IMR-90 (cell line): ENCODE data around the gene SYT8. TPM values are rescaled to one million over a fixed set of nuclear protein-coding genes. Genes with fewer than 3 reads are reported as not detected.

ENCODE experiments used
- ATAC-seq: fragments of 200-7000 bp; cut with Tn5 transposase; 2 replicates; pipeline ENCODE4 v1.9.1; 2020; ENCODE audit warnings: low read depth, mild to moderate bottlenecking, moderate library complexity
- BruUV-seq: library from RNA; stranded (reverse); fragments of 400-500 nt; replicated peaks from 2 replicates; lab custom pipeline; 2021; lab: Mats Ljungman, UMichigan
- CTCF ChIA-PET: fragments of 300-600 bp; formaldehyde crosslinking; extraction: SDS; loops from one replicate; lab custom pipeline; 2021; ENCODE audit warnings: antibody characterized with exemption; lab: Yijun Ruan, JAX
- POLR2A ChIA-PET: fragments of 300-600 bp; sonication (Branson Sonifier 250); formaldehyde crosslinking; loops from one replicate; lab custom pipeline; 2022; ENCODE audit warnings: antibody characterized with exemption; ENCODE audit not compliant: unreplicated experiment; lab: Charles Lee
- DNase-seq: peaks from one replicate; pipeline ENCODE4 v3.0.0; 2013
- H2AFZ ChIP-seq: replicated peaks from 2 replicates; pipeline ENCODE3; 2013; ENCODE audit warnings: low read length, mild to moderate bottlenecking; ENCODE audit not compliant: poor library complexity
- H2AK5ac ChIP-seq: 2 replicates; pipeline ENCODE4 v1.6.1; 2013; ENCODE audit warnings: low read depth, low read length, inconsistent platforms
- H2AK9ac ChIP-seq: replicated peaks from 2 replicates; pipeline ENCODE3; 2013; ENCODE audit warnings: mild to moderate bottlenecking, low read depth, low read length, moderate library complexity; ENCODE audit not compliant: poor library complexity
- H2BK120ac ChIP-seq: 2 replicates; pipeline ENCODE4 v1.6.1; 2013; ENCODE audit warnings: low read depth, low read length, inconsistent platforms
- H2BK15ac ChIP-seq: 3 replicates; pipeline ENCODE4 v1.6.1; 2013; ENCODE audit warnings: low read depth, low read length, inconsistent platforms
- H2BK20ac ChIP-seq: 2 replicates; pipeline ENCODE4 v1.6.1; 2013; ENCODE audit warnings: low read depth, mild to moderate bottlenecking, inconsistent platforms, low read length, moderate library complexity
- H2BK5ac ChIP-seq: 2 replicates; pipeline ENCODE4 v1.6.1; 2013; ENCODE audit warnings: mild to moderate bottlenecking, low read depth, low read length, inconsistent platforms; ENCODE audit not compliant: poor library complexity, severe bottlenecking
- H3K14ac ChIP-seq: replicated peaks from 2 replicates; pipeline ENCODE4 v1.6.1; 2013; ENCODE audit warnings: low read depth, low read length, inconsistent platforms
- H3K18ac ChIP-seq: 2 replicates; pipeline ENCODE4 v1.6.1; 2013; ENCODE audit warnings: low read depth, low read length, control low read depth
- H3K23ac ChIP-seq: 2 replicates; pipeline ENCODE4 v1.6.1; 2013; ENCODE audit warnings: low read depth, low read length, inconsistent platforms
- H3K27ac ChIP-seq: 2 replicates; pipeline ENCODE4 v1.5.1; 2013; ENCODE audit warnings: mild to moderate bottlenecking, control low read depth, low read length; ENCODE audit not compliant: insufficient read depth
- H3K27me3 ChIP-seq: 2 replicates; pipeline ENCODE4 v1.6.1; 2013; ENCODE audit warnings: low read length; ENCODE audit not compliant: control insufficient read depth, insufficient read depth
- H3K36me3 ChIP-seq: 2 replicates; pipeline ENCODE4 v1.6.1; 2013; ENCODE audit warnings: low read length, mixed read lengths; ENCODE audit not compliant: control insufficient read depth, insufficient read depth
- H3K4ac ChIP-seq: 2 replicates; pipeline ENCODE4 v1.6.1; 2013; ENCODE audit warnings: low read depth, low read length, inconsistent platforms
- H3K4me1 ChIP-seq: 2 replicates; pipeline ENCODE4 v1.6.1; 2013; ENCODE audit warnings: low read length, mixed read lengths; ENCODE audit not compliant: control insufficient read depth, insufficient read depth
- H3K4me2 ChIP-seq: 2 replicates; pipeline ENCODE4 v1.6.1; 2013; ENCODE audit warnings: low read depth, mild to moderate bottlenecking, control low read depth, low read length, moderate library complexity
- H3K4me3 ChIP-seq: 2 replicates; pipeline ENCODE4 v1.5.1; 2013; ENCODE audit warnings: low read depth, mild to moderate bottlenecking, control low read depth, low read length, moderate library complexity; ENCODE audit not compliant: insufficient read depth
- H3K56ac ChIP-seq: 2 replicates; pipeline ENCODE4 v1.6.1; 2013; ENCODE audit warnings: low read length, inconsistent platforms; ENCODE audit not compliant: insufficient read depth; ENCODE audit errors: extremely low read depth
- H3K79me1 ChIP-seq, 2 experiments: 2 replicates each; pipeline ENCODE4 v1.6.1; 2013; ENCODE audit warnings: low read length in 2 of 2, inconsistent platforms in 1 of 2, low read depth in 1 of 2
- H3K9ac ChIP-seq: 2 replicates; pipeline ENCODE4 v1.6.1; 2013; ENCODE audit warnings: low read depth, low read length, control low read depth
- H3K9me1 ChIP-seq: 2 replicates; pipeline ENCODE4 v1.6.1; 2013; ENCODE audit warnings: low read length, inconsistent platforms; ENCODE audit not compliant: insufficient read depth
- H3K9me3 ChIP-seq: 2 replicates; pipeline ENCODE4 v1.6.1; 2013; ENCODE audit warnings: low read length; ENCODE audit not compliant: control insufficient read depth, insufficient read depth
- H4K20me1 ChIP-seq: 2 replicates; pipeline ENCODE4 v1.6.1; 2013; ENCODE audit warnings: low read length, inconsistent platforms; ENCODE audit not compliant: insufficient read depth
- H4K5ac ChIP-seq: 2 replicates; pipeline ENCODE4 v1.6.1; 2013; ENCODE audit warnings: mild to moderate bottlenecking, low read depth, low read length, control low read depth
- H4K8ac ChIP-seq, 2 experiments: 2 replicates each; pipeline ENCODE4 v1.6.1; 2013; ENCODE audit warnings: low read depth in 2 of 2, low read length in 2 of 2, control low read depth in 1 of 2, inconsistent platforms in 1 of 2
- H4K91ac ChIP-seq: 2 replicates; pipeline ENCODE4 v1.6.1; 2013; ENCODE audit warnings: low read depth, low read length, inconsistent platforms; ENCODE audit not compliant: insufficient read depth
- CEBPB ChIP-seq: IDR thresholded peaks from 2 replicates; pipeline ENCODE4 v1.6.1; 2012; ENCODE audit warnings: low read depth, low read length, improper control_type of control experiment
- CHD1 ChIP-seq: IDR thresholded peaks from 2 replicates; pipeline ENCODE4 v1.6.1; 2012; ENCODE audit warnings: low read depth, low read length, improper control_type of control experiment
- CTCF ChIP-seq: conservative IDR thresholded peaks from 2 replicates; pipeline ENCODE4 v1.5.1; 2012; ENCODE audit warnings: mild to moderate bottlenecking, low read depth, low read length, improper control_type of control experiment
- FOS ChIP-seq: fragments of 150-350 bp; IDR thresholded peaks from 2 replicates; pipeline ENCODE4 v1.6.1; 2016; ENCODE audit warnings: low read depth, low read length
- MAFK ChIP-seq: IDR thresholded peaks from 2 replicates; pipeline ENCODE4 v1.6.1; 2012; ENCODE audit warnings: low read depth, low read length, improper control_type of control experiment
- MAZ ChIP-seq: IDR thresholded peaks from 2 replicates; pipeline ENCODE4 v1.6.1; 2012; ENCODE audit warnings: low read depth, mild to moderate bottlenecking, low read length, improper control_type of control experiment, moderate library complexity, borderline replicate concordance
- POLR2A ChIP-seq: IDR thresholded peaks from 2 replicates; pipeline ENCODE4 v1.6.1; 2012; ENCODE audit warnings: mild to moderate bottlenecking, low read depth, low read length
- RAD21 ChIP-seq: IDR thresholded peaks from 2 replicates; pipeline ENCODE4 v1.6.1; 2012; ENCODE audit warnings: low read length, improper control_type of control experiment
- RCOR1 ChIP-seq: IDR thresholded peaks from 2 replicates; pipeline ENCODE4 v1.6.1; 2012; ENCODE audit warnings: mild to moderate bottlenecking, low read length, improper control_type of control experiment; ENCODE audit not compliant: insufficient replicate concordance
- RFX5 ChIP-seq: IDR thresholded peaks from 2 replicates; pipeline ENCODE4 v1.8.0; 2012; ENCODE audit warnings: low read depth, mild to moderate bottlenecking, low read length, moderate library complexity
- SMC3 ChIP-seq: fragments of 150-350 bp; IDR thresholded peaks from 2 replicates; pipeline ENCODE4 v1.6.1; 2016; ENCODE audit warnings: low read depth, mild to moderate bottlenecking, antibody characterized with exemption, low read length, moderate library complexity
- WGBS, 2 experiments: methylation state at CpG; one replicate each; pipeline versions ENCODE4 v1.1.5 to v1.1.7; 2013; ENCODE audit warnings: missing lambda C conversion rate in 2 of 2; ENCODE audit not compliant: insufficient read length in 1 of 2; ENCODE audit errors: extremely low coverage in 2 of 2; 5-methylcytosine and 5-hydroxymethylcytosine counted together
- dilution Hi-C: fragments of 300-500 bp; cut with HindIII; formaldehyde crosslinking; loops from one replicate; pipeline ENCODE4 v1.14.3; 2018; ENCODE audit warnings: low sequenced_read_pairs; ENCODE audit not compliant: unreplicated experiment
- in situ Hi-C: fragments of 300-500 bp; cut with MboI; formaldehyde crosslinking; loops from 3 replicates; pipeline ENCODE4 v1.14.3; 2019; ENCODE audit warnings: low sequenced_read_pairs, inconsistent platforms, mixed read lengths
- intact Hi-C: fragments of 100-400 bp; cut with micrococcal nuclease; formaldehyde crosslinking; loops from 2 replicates; pipeline ENCODE4 v1.10.0; 2022
- polyA plus RNA-seq, 3 experiments: library from polyadenylated mRNA; depleted of rRNA; stranded (reverse); fragments of >200 nt; gene quantifications; 2 replicates each; pipeline ENCODE4 v1.2.3, GENCODE V29; 2012; ENCODE audit warnings: low replicate concordance in 1 of 3
- total RNA-seq: library from RNA; depleted of rRNA; stranded (reverse); fragments of >200 nt; gene quantifications from 2 replicates; pipeline ENCODE4 v1.2.3, GENCODE V29; 2012

The SYT8 gene
- total and polyA plus RNA-seq, 2 of the 4 experiments (the other 2 are of a cell fraction) = not detected

DNA sequence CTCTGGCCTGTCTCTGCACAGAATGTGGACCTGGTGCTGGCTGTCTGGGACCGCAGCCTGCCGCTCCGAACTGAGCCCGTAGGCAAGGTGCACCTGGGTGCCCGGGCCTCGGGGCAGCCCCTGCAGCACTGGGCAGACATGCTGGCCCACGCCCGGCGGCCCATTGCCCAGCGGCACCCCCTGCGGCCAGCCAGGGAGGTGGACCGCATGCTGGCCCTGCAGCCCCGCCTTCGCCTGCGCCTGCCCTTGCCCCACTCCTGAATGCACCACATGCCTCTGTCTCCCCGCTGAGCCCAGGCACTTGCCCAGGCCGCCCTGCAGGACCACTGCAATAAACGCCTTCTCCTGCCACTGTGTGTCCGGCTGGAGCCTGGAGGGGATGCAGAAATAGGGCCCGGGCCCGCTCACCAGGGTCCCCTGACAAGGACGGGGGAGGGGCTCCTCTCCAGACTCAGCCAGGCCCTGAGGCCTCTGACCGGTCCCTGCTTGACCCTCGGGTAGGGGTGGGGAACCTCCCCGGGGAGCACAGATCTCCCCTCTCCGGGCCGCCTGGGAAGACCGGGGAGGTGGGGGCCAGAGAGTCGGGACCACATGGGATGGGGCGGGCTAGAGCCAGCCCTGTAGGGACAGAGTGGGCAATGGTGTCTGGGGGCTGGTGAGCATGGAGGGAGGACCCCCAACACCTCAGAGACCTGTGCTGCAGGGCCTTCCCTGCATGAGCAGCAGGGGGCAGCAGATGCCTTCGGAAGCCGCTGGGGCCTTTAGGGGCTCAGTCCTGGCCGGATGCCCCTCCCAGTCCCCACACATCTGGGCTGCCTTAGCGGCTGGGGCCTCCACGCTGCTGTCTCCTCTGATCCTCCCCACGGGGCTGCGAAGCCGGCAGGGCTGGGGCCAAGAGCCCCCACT lies 2.6 kb downstream of the SYT8 start:
- H4K8ac ChIP-seq = no peak overlapping the region
- peak overlapping the region; percentile 50 for H2AK9ac ChIP-seq
- dilution Hi-C loops = no loop called here
- in situ Hi-C loops = no loop called here
- H4K91ac ChIP-seq = no peak overlapping the region
- WGBS, 2 experiments = 78% methylated on average over 9 of the region's 38 CpGs; no CpG with 5 or more reads in 1 of the 2 experiments
- TF ChIP-seq POLR2A (no peak), MAFK (no peak), RCOR1 (no peak), MAZ (peak; percentile 65; the same call in 1 of the 2 replicates), CEBPB (no peak), RFX5 (no peak), SMC3 (peak; percentile 86), RAD21 (peak; percentile 87), CTCF (peak; percentile 85), CHD1 (no peak), FOS (no peak)
- H3K4ac ChIP-seq = no peak overlapping the region
- H3K36me3 ChIP-seq = no peaks in the 10 kb centered on the region
- H2BK5ac ChIP-seq = no peak overlapping the region
- no peaks in the 10 kb centered on the region for H3K79me1 ChIP-seq
- DNase-seq (peak; percentile 28), ATAC-seq (peak; percentile 91)
- H2BK15ac ChIP-seq = no peak overlapping the region
- H3K27ac ChIP-seq = no peak overlapping the region
- no peak overlapping the region for H3K56ac ChIP-seq
- H3K4me1 ChIP-seq = no peaks in the 10 kb centered on the region
- no peaks in the 10 kb centered on the region for H4K20me1 ChIP-seq
- no peak overlapping the region for H3K4me3 ChIP-seq
- H2BK20ac ChIP-seq = no peak overlapping the region
- H3K9me1 ChIP-seq = no peaks in the 10 kb centered on the region
- intact Hi-C loops = loop anchor here (1.0 kb wide), 2 partner anchors 315 to 319 kb away; no protein-coding TSS in a partner anchor
- CTCF ChIA-PET = no interaction called here
- no peak overlapping the region for H3K14ac ChIP-seq
- BruUV-seq = no TSS peak
- no peak overlapping the region for H2AK5ac ChIP-seq
- H2BK120ac ChIP-seq = no peak overlapping the region
- H3K4me2 ChIP-seq = no peak overlapping the region
- no peak overlapping the region for H4K5ac ChIP-seq
- H3K9me3 ChIP-seq = no peaks in the 10 kb centered on the region
- POLR2A ChIA-PET = no interaction called here
- peaks cover 9% of the 10 kb centered on the region; the same call in 1 of the 2 replicates for H3K27me3 ChIP-seq
- peak overlapping the region; percentile 81 for H2AFZ ChIP-seq
- no peak overlapping the region for H3K18ac ChIP-seq
- no peak overlapping the region for H3K23ac ChIP-seq
- H3K9ac ChIP-seq = no peak overlapping the region
